ENCODE results near the gene DEFB124.

GRCh38 chr20:31454361-31454760, 20.6 kb downstream of the DEFB124 start:
- TF ChIP-seq CTCF (IDR thresholded peaks at IDR 0.05) (no peak), POLR2A (IDR thresholded peaks at IDR 0.05) (no peak)

All from right lobe of liver (tissue), 4 donors.